DOHH2 (cell line): ENCODE measurements around the gene TRIM9.
"Not testable (repeated sequence)": the region's sequence is repeated elsewhere in the genome, so short reads cannot be mapped to it uniquely, and the experiment has no call there.

ENCODE experiments used
- H3F3A ChIP-seq: fragments of 200-600 bp; sonication (generic), shearing (Covaris generic); 2 replicates; pipeline ENCODE4 v1.6.0; 2016; ENCODE audit warnings: antibody characterized with exemption, mild to moderate bottlenecking; ENCODE audit not compliant: control insufficient read depth, insufficient read depth
- H3K27ac ChIP-seq: fragments of 200-600 bp; sonication (generic); 2 replicates; pipeline ENCODE4 v1.5.1; 2014; ENCODE audit warnings: low read depth, mild to moderate bottlenecking, low read length, moderate library complexity
- H3K27me3 ChIP-seq: fragments of 200-600 bp; sonication (generic); 2 replicates; pipeline ENCODE4 v1.6.1; 2014; ENCODE audit warnings: mild to moderate bottlenecking, low read length, mixed read lengths; ENCODE audit not compliant: control insufficient read depth
- H3K36me3 ChIP-seq: fragments of 200-600 bp; sonication (generic); 2 replicates; pipeline ENCODE4 v1.6.1; 2014; ENCODE audit warnings: mild to moderate bottlenecking, low read length, moderate library complexity, mixed read lengths; ENCODE audit not compliant: control insufficient read depth
- H3K4me1 ChIP-seq: fragments of 200-600 bp; sonication (generic); 2 replicates; pipeline ENCODE4 v1.6.1; 2014; ENCODE audit warnings: mild to moderate bottlenecking, low read length, mixed read lengths; ENCODE audit not compliant: control insufficient read depth
- H3K4me2 ChIP-seq: fragments of 200-600 bp; sonication (generic); 2 replicates; pipeline ENCODE4 v1.6.0; 2014; ENCODE audit warnings: mild to moderate bottlenecking, low read length, moderate library complexity
- H3K4me3 ChIP-seq: fragments of 200-600 bp; sonication (generic); 2 replicates; pipeline ENCODE4 v1.5.1; 2014; ENCODE audit warnings: mild to moderate bottlenecking, low read length, mixed read lengths
- H3K79me2 ChIP-seq: fragments of 200-600 bp; sonication (generic); 2 replicates; pipeline ENCODE4 v1.6.1; 2014; ENCODE audit warnings: mild to moderate bottlenecking, low read length, mixed read lengths; ENCODE audit not compliant: control insufficient read depth
- H3K9me2 ChIP-seq: fragments of 200-600 bp; sonication (generic); replicated peaks from 2 replicates; pipeline ENCODE4 v1.6.1; 2014; ENCODE audit warnings: mild to moderate bottlenecking, low read length, mixed read lengths; ENCODE audit not compliant: control insufficient read depth
- H3K9me3 ChIP-seq: fragments of 200-600 bp; sonication (generic); 2 replicates; pipeline ENCODE4 v1.6.1; 2014; ENCODE audit warnings: antibody characterized with exemption, low read length, mixed read lengths; ENCODE audit not compliant: control insufficient read depth, insufficient read depth
- H4K20me1 ChIP-seq: fragments of 200-600 bp; sonication (generic); 2 replicates; pipeline ENCODE4 v1.6.0; 2014; ENCODE audit warnings: low read depth, mild to moderate bottlenecking, antibody characterized with exemption, low read length, moderate library complexity; ENCODE audit not compliant: control insufficient read depth, insufficient read depth
- EZH2phosphoT487 ChIP-seq: fragments of 200-600 bp; sonication (generic); IDR thresholded peaks from 2 replicates; pipeline ENCODE4 v1.6.1; 2017; ENCODE audit warnings: borderline replicate concordance, mild to moderate bottlenecking, antibody characterized with exemption, low read length, moderate library complexity, mixed read lengths
- TF ChIP-seq, protein P1 (sequence below): fragments of 200-600 bp; sonication (generic); IDR thresholded peaks from one replicate; pipeline ENCODE4 v1.5.1; 2014; ENCODE audit warnings: antibody characterized with exemption, mild to moderate bottlenecking, low read depth, low read length; ENCODE audit not compliant: poor library complexity, severe bottlenecking

TRIM9 gene

DNA sequence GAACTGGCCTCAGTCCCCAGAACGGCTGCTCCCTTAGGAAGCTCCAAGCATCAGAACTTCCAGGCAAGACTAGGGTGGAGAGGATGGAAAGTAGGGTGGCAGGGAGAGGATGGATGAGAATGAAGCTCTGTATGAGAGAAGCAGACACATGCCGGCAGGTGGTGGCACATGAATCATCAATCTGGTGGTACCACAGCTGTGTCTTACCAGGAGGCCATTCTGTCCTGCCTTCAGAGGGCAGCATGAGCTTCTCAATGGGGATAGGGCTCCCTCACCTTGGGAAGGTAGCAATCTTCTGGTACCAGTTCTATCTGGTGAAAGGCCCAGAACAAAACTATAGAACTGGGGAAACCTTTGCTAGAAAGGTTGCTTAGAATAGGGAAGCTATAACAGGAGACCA lies 95.2 kb downstream of the TRIM9 start:
- no peaks in the 10 kb centered on the region for H3K9me2 ChIP-seq
- no peaks in the 10 kb centered on the region for H3K79me2 ChIP-seq
- H3F3A ChIP-seq: no peaks in the 10 kb centered on the region
- no peaks in the 10 kb centered on the region for H4K20me1 ChIP-seq
- H3K27ac ChIP-seq: no peak overlapping the region
- no peaks in the 10 kb centered on the region for H3K9me3 ChIP-seq
- no peak overlapping the region for H3K4me2 ChIP-seq
- TF ChIP-seq, protein P1, sequence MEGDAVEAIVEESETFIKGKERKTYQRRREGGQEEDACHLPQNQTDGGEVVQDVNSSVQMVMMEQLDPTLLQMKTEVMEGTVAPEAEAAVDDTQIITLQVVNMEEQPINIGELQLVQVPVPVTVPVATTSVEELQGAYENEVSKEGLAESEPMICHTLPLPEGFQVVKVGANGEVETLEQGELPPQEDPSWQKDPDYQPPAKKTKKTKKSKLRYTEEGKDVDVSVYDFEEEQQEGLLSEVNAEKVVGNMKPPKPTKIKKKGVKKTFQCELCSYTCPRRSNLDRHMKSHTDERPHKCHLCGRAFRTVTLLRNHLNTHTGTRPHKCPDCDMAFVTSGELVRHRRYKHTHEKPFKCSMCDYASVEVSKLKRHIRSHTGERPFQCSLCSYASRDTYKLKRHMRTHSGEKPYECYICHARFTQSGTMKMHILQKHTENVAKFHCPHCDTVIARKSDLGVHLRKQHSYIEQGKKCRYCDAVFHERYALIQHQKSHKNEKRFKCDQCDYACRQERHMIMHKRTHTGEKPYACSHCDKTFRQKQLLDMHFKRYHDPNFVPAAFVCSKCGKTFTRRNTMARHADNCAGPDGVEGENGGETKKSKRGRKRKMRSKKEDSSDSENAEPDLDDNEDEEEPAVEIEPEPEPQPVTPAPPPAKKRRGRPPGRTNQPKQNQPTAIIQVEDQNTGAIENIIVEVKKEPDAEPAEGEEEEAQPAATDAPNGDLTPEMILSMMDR: no peak
- TF ChIP-seq EZH2phosphoT487: no peak
- H3K4me1 ChIP-seq: no peaks in the 10 kb centered on the region
- H3K27me3 ChIP-seq: no peaks in the 10 kb centered on the region
- peaks cover 32% of the 10 kb centered on the region for H3K36me3 ChIP-seq
- no peak overlapping the region for H3K4me3 ChIP-seq

DNA sequence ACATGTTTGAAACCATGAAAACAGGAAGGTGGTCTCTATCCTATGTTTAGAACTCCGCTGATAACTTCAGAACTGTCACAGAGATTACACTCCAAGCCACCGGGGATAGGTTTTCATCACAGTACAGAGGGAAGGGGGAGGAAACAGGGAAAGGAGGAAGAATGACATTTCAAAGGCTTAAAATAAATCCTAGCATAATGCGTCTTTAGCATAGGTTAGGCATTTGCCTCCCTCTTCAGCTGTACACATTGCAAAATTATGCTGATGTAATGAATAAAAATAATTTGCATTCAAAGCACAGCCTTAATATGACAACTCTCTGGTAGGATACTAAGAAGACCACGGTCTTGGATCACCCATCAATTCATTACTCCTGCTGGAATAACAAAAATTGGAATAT lies 96.3 kb downstream of the TRIM9 start:
- Histone ChIP-seq H3K9me2 (no peaks in the 10 kb centered on the region), H3K79me2 (no peaks in the 10 kb centered on the region), H3K9me3 (no peaks in the 10 kb centered on the region), H4K20me1 (no peaks in the 10 kb centered on the region), H3K36me3 (peaks cover 32% of the 10 kb centered on the region), H3K4me3 (no peak overlapping the region), H3F3A (no peaks in the 10 kb centered on the region), H3K4me2 (no peak overlapping the region), H3K27ac (no peak overlapping the region), H3K27me3 (no peaks in the 10 kb centered on the region), H3K4me1 (no peaks in the 10 kb centered on the region)
- TF ChIP-seq, protein P1: no peak
- TF ChIP-seq EZH2phosphoT487: no peak

DNA sequence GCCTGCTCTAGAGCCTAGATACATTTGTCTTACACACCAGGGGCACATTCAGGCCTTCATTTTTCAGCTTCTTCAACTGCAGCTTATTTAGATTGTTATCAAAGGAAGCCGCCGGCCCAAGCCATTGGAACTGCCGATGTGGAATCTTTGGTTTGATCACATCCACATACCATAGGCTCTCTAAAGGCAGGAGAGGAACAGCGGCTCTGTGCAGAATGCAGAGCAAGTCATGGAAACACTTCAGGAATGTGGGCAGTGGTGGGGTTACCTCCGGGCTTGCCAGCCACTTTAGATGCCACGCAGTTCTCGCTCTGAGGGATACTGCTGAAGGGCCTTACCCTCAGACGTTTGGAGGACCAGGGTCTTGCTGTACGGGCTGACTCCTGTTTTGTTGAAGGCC lies 97.2 kb downstream of the TRIM9 start:
- no peak for TF ChIP-seq EZH2phosphoT487
- TF ChIP-seq, protein P1: no peak
- Histone ChIP-seq H3F3A (no peaks in the 10 kb centered on the region), H3K36me3 (peaks cover 32% of the 10 kb centered on the region), H4K20me1 (no peaks in the 10 kb centered on the region), H3K79me2 (no peaks in the 10 kb centered on the region), H3K9me2 (no peaks in the 10 kb centered on the region), H3K4me1 (no peaks in the 10 kb centered on the region), H3K9me3 (no peaks in the 10 kb centered on the region), H3K4me3 (no peak overlapping the region), H3K4me2 (no peak overlapping the region), H3K27me3 (no peaks in the 10 kb centered on the region), H3K27ac (no peak overlapping the region)

DNA sequence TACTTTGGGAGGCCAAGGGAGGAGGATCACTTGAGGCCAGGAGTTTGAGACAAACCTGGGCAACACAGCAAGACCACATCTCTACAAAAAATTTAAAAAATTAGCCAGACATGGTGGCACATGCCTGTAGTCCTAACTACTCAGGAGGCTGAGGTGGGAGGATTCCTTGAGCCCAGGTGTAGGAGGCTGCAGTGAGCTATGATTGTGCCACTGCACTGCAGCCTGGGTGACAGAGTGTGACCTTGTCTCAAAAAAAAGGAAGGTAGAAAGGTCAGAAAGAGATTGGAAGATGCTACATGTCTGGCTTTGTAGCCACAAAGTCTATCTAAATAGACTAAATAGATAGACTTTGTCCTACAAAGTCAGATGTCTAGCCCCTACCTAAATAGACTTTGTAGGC lies 100.7 kb downstream of the TRIM9 start:
- not testable (repeated sequence) for H3K4me1 ChIP-seq, H3K27ac ChIP-seq, H3K27me3 ChIP-seq, H4K20me1 ChIP-seq, H3K79me2 ChIP-seq, H3F3A ChIP-seq, H3K4me2 ChIP-seq, H3K9me3 ChIP-seq, H3K4me3 ChIP-seq, H3K9me2 ChIP-seq
- H3K36me3 ChIP-seq: peaks cover 18% of the 10 kb centered on the region
